Neuronal stem cell (in vitro differentiated cells): ENCODE measurements around the gene AP3B1.

Experiments used
- DNase-seq: peaks from one replicate; pipeline ENCODE4 v3.0.0-alpha.2; 2013; ENCODE audit warnings: low spot score
- H2AFZ ChIP-seq: one replicate; pipeline ENCODE4 v1.6.1; 2013; ENCODE audit warnings: mild to moderate bottlenecking, low read length, inconsistent platforms
- H2AK5ac ChIP-seq: 2 replicates; pipeline ENCODE4 v1.6.1; 2013; ENCODE audit warnings: low read depth, mild to moderate bottlenecking, inconsistent platforms, low read length, moderate library complexity, mixed read lengths
- H2BK120ac ChIP-seq: 2 replicates; pipeline ENCODE4 v1.6.1; 2013; ENCODE audit warnings: low read depth, mild to moderate bottlenecking, inconsistent platforms, low read length, moderate library complexity, mixed read lengths
- H2BK12ac ChIP-seq: one replicate; pipeline ENCODE4 v1.6.1; 2013; ENCODE audit warnings: low read length, inconsistent platforms
- H2BK15ac ChIP-seq: 2 replicates; pipeline ENCODE4 v1.6.1; 2013; ENCODE audit warnings: mild to moderate bottlenecking, low read length, inconsistent platforms, mixed read lengths
- H2BK5ac ChIP-seq: one replicate; pipeline ENCODE4 v1.6.1; 2013; ENCODE audit warnings: inconsistent platforms, mild to moderate bottlenecking, low read length, moderate library complexity
- H3K14ac ChIP-seq: one replicate; pipeline ENCODE4 v1.6.1; 2013; ENCODE audit warnings: low read length, inconsistent platforms
- H3K18ac ChIP-seq: 2 replicates; pipeline ENCODE4 v1.6.1; 2013; ENCODE audit warnings: low read length, inconsistent platforms
- H3K23ac ChIP-seq: 2 replicates; pipeline ENCODE4 v1.6.1; 2013; ENCODE audit warnings: low read depth, mild to moderate bottlenecking, mixed read lengths, low read length, inconsistent platforms; ENCODE audit not compliant: poor library complexity
- H3K27ac ChIP-seq: replicated peaks from 3 replicates; pipeline ENCODE4 v1.5.1; 2013; ENCODE audit warnings: low read length, inconsistent platforms
- H3K27me3 ChIP-seq, 3 experiments: 2 replicates each; pipeline ENCODE4 v1.6.1; 2013; ENCODE audit warnings: low read length in 3 of 3, mild to moderate bottlenecking in 2 of 3, inconsistent platforms in 1 of 3, low read depth in 1 of 3, mixed read lengths in 1 of 3, moderate library complexity in 1 of 3; ENCODE audit not compliant: control insufficient read depth in 3 of 3, insufficient read depth in 3 of 3
- H3K36me3 ChIP-seq, 2 donors: replicated peaks in 1 of 2; 2 replicates each; pipeline ENCODE4 v1.6.1; 2013; ENCODE audit warnings: low read length in 2 of 2; ENCODE audit not compliant: control insufficient read depth in 2 of 2, insufficient read depth in 2 of 2
- H3K4ac ChIP-seq: 2 replicates; pipeline ENCODE4 v1.6.1; 2013; ENCODE audit warnings: inconsistent platforms, mild to moderate bottlenecking, low read length, moderate library complexity
- H3K4me1 ChIP-seq, 2 donors: 1 replicate in 1 of 2; 2 replicates in 1 of 2; pipeline ENCODE4 v1.6.1; 2013; ENCODE audit warnings: low read length in 2 of 2, low read depth in 1 of 2; ENCODE audit not compliant: control insufficient read depth in 2 of 2, insufficient read depth in 1 of 2
- H3K4me2 ChIP-seq: one replicate; pipeline ENCODE4 v1.6.1; 2013; ENCODE audit warnings: mild to moderate bottlenecking, low read length, inconsistent platforms; ENCODE audit not compliant: insufficient read depth, poor library complexity, severe bottlenecking
- H3K4me3 ChIP-seq, 2 donors: 2 replicates each; pipeline ENCODE4 v1.5.1; 2013; ENCODE audit warnings: low read length in 2 of 2, mild to moderate bottlenecking in 2 of 2, inconsistent platforms in 1 of 2, moderate library complexity in 1 of 2
- H3K79me1 ChIP-seq: one replicate; pipeline ENCODE4 v1.6.1; 2013; ENCODE audit warnings: low read depth, mild to moderate bottlenecking, inconsistent platforms, low read length, moderate library complexity
- H3K9ac ChIP-seq: one replicate; pipeline ENCODE4 v1.6.1; 2013; ENCODE audit warnings: mild to moderate bottlenecking, low read depth, low read length, inconsistent platforms; ENCODE audit not compliant: poor library complexity
- H3K9me3 ChIP-seq, 2 donors: replicated peaks in 1 of 2; 2 replicates each; pipeline versions ENCODE3 to v1.6.1; 2013; ENCODE audit warnings: low read length in 2 of 2, mild to moderate bottlenecking in 2 of 2, inconsistent platforms in 1 of 2, low read depth in 1 of 2, mixed read lengths in 1 of 2, moderate library complexity in 1 of 2; ENCODE audit not compliant: control insufficient read depth in 2 of 2, insufficient read depth in 1 of 2
- H4K8ac ChIP-seq: one replicate; pipeline ENCODE4 v1.6.1; 2013; ENCODE audit warnings: low read depth, mild to moderate bottlenecking, inconsistent platforms, low read length, moderate library complexity
- H4K91ac ChIP-seq: one replicate; pipeline ENCODE4 v1.6.1; 2013; ENCODE audit warnings: low read length, low read depth, mild to moderate bottlenecking, inconsistent platforms; ENCODE audit not compliant: poor library complexity
- WGBS, 2 donors: extraction: QIAGEN DNeasy Blood & Tissue Kit; methylation state at CpG; one replicate each; pipeline ENCODE4 v1.1.7; 2013; ENCODE audit warnings: missing lambda C conversion rate in 2 of 2, mixed read lengths in 1 of 2; ENCODE audit not compliant: insufficient read length in 2 of 2, insufficient replicate concordance in 1 of 2; ENCODE audit errors: extremely low coverage in 2 of 2; 5-methylcytosine and 5-hydroxymethylcytosine counted together

The AP3B1 gene

DNA sequence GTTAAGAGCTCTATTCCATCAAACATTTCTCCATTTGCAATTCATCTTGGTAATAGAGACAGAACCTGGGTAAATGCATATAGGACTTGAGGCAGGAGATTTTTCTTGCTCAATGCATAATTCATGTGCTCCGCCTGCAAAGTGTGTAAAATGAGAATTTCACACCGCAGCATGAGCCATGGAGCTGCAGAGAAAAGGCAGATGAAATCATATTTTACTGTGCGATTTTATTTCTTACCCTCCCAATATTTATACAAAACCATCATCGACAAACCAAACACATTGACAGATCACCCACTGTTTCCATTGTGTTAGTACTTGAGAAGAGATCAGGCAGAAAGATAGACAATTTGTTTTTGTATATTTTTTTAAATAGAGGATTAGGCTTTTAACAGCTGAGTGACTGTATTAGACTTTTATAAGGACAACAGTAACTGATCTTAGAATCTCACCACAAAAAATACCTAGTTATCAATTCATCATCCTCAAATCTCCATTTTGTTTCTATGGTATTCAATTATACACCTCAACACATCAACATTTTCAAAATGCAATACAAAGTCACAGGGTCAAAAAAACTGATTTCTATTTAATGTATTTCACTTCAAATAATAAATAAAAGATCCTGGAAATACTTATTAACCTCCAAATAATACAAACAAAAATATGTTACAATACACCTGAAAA lies 191.1 kb downstream of the AP3B1 start:
- Histone ChIP-seq H3K18ac (no peak overlapping the region), H3K14ac (no peak overlapping the region), H3K79me1 (no peaks in the 10 kb centered on the region), H2BK5ac (no peak overlapping the region), H2BK12ac (no peak overlapping the region), H2BK120ac (no peak overlapping the region), H2AFZ (no peak overlapping the region), H3K36me3 (peaks cover 5 to 62% of the 10 kb centered on the region in 2 donors), H4K8ac (no peak overlapping the region), H3K4me1 (peaks cover 1 to 9% of the 10 kb centered on the region in 2 donors), H4K91ac (no peak overlapping the region), H3K27ac (no peak overlapping the region), H3K4ac (no peak overlapping the region), H3K4me3 (no peak overlapping the region), H3K9ac (no peak overlapping the region), H3K9me3 (peaks cover 2 to 10% of the 10 kb centered on the region in 2 donors), H3K27me3 (no peaks in the 10 kb centered on the region), H3K4me2 (no peak overlapping the region), H2BK15ac (no peak overlapping the region), H3K23ac (no peak overlapping the region), H2AK5ac (no peak overlapping the region)
- WGBS, 2 donors, result 100% methylated on average over 1 of the region's 4 CpGs; no CpG with 5 or more reads in 1 of the 2 donors
- no peak for DNase-seq

DNA sequence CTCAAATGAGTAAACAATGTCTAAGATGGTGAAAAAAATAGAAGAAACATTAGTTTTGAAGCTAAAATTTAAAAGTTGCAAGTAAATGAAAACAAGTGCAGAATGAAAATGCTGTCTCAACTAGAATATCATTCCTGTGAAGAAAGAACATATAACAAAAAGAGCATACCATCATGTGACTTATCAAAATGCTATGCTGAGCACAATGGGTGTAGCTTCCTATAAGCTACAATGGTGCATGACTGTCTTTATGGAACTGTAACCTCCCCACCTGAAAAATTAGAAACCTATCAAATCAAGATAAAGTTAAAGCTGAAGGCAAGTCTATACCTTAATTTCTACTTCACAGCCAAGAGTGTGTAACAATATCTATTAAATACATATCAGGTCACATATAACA lies 192.0 kb downstream of the AP3B1 start:
- peaks cover 2 to 12% of the 10 kb centered on the region in 2 donors for H3K9me3 ChIP-seq
- no peak overlapping the region for H4K8ac ChIP-seq
- no peak overlapping the region for H3K9ac ChIP-seq
- H3K4me2 ChIP-seq, result no peak overlapping the region
- no peaks in the 10 kb centered on the region for H3K79me1 ChIP-seq
- H3K18ac ChIP-seq, result no peak overlapping the region
- no peak overlapping the region for H2BK15ac ChIP-seq
- H3K36me3 ChIP-seq, result peaks cover 5 to 55% of the 10 kb centered on the region in 2 donors
- H3K14ac ChIP-seq, result no peak overlapping the region
- H3K4ac ChIP-seq, result no peak overlapping the region
- DNase-seq, result no peak
- no peak overlapping the region for H2BK12ac ChIP-seq
- no peak overlapping the region for H2BK120ac ChIP-seq
- no peak overlapping the region for H2AK5ac ChIP-seq
- no peak overlapping the region for H2BK5ac ChIP-seq
- H2AFZ ChIP-seq, result no peak overlapping the region
- H3K4me1 ChIP-seq, result peaks cover 1 to 9% of the 10 kb centered on the region in 2 donors
- no peaks in the 10 kb centered on the region for H3K27me3 ChIP-seq
- H3K23ac ChIP-seq, result no peak overlapping the region
- no peak overlapping the region for H3K27ac ChIP-seq
- H4K91ac ChIP-seq, result no peak overlapping the region
- no peak overlapping the region for H3K4me3 ChIP-seq

DNA sequence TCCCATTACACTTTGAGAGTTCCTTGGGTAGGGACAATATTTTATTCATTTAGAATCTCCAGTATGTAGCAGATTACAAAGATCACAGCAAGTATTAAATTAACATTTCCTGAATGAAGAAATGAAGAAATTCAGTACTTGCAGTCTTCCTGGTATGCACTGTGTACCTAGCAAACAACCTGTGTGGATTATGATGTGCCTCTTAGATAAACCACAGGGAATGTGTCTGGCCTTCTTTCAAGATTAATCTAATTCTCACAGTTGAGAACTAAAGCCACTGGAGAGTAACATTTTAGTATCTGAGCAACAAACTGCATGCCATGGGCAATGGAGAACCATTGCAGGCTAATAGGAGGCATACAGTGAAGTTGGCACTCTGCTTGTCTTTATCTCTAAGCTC lies 199.4 kb downstream of the AP3B1 start:
- Histone ChIP-seq H3K14ac (no peak overlapping the region), H3K18ac (no peak overlapping the region), H2BK15ac (no peak overlapping the region), H2AK5ac (no peak overlapping the region), H3K4me3 (no peak overlapping the region), H2BK12ac (no peak overlapping the region), H2AFZ (no peak overlapping the region), H3K23ac (no peak overlapping the region), H4K8ac (no peak overlapping the region), H3K36me3 (peaks cover 5 to 53% of the 10 kb centered on the region in 2 donors), H2BK5ac (no peak overlapping the region), H3K4me2 (no peak overlapping the region), H3K27me3 (no peaks in the 10 kb centered on the region), H3K9me3 (peaks cover 4 to 13% of the 10 kb centered on the region in 2 donors), H3K9ac (no peak overlapping the region), H3K4ac (no peak overlapping the region), H4K91ac (no peak overlapping the region), H2BK120ac (no peak overlapping the region), H3K79me1 (no peaks in the 10 kb centered on the region), H3K27ac (no peak overlapping the region), H3K4me1 (no peaks in the 10 kb centered on the region)
- DNase-seq, result no peak

DNA sequence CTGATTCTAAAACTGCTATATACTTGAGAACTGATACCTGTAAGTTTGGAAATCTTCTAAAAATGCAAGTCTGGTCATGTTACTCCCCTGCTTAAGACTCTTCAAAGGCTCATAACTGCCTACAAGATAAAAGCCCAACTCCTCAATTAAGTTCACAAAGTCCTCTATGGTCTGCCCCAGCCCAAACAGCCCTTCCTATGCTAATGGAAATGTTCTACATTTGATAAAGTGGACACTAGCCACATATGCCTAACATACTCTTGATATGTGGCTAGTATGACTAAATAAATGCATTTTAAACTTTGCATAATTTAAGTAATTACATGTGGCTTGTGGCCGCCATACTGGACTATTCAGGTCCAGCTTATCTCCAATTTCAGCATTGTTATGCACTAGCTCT lies 204.5 kb downstream of the AP3B1 start:
- no peak overlapping the region for H2BK12ac ChIP-seq
- H3K79me1 ChIP-seq, result no peaks in the 10 kb centered on the region
- H3K4me3 ChIP-seq, result no peak overlapping the region
- H3K23ac ChIP-seq, result no peak overlapping the region
- H2AFZ ChIP-seq, result no peak overlapping the region
- no peak overlapping the region for H2BK15ac ChIP-seq
- H2AK5ac ChIP-seq, result no peak overlapping the region
- H2BK5ac ChIP-seq, result no peak overlapping the region
- no peak overlapping the region for H3K4me2 ChIP-seq
- no peak overlapping the region for H3K9ac ChIP-seq
- H4K91ac ChIP-seq, result no peak overlapping the region
- no peak overlapping the region for H3K18ac ChIP-seq
- H3K9me3 ChIP-seq, result peaks cover 0 to 3% of the 10 kb centered on the region in 2 donors
- H3K27ac ChIP-seq, result no peak overlapping the region
- no peak overlapping the region for H3K14ac ChIP-seq
- H2BK120ac ChIP-seq, result no peak overlapping the region
- WGBS, 2 donors, result no CpG with 5 or more reads among the region's 1 CpG
- H4K8ac ChIP-seq, result no peak overlapping the region
- H3K4ac ChIP-seq, result no peak overlapping the region
- H3K4me1 ChIP-seq, result no peaks in the 10 kb centered on the region
- peaks cover 0 to 70% of the 10 kb centered on the region in 2 donors for H3K36me3 ChIP-seq
- no peak for DNase-seq
- H3K27me3 ChIP-seq, result no peaks in the 10 kb centered on the region
